Measurements from ENCODE around the gene WFS1. TPM values are rescaled to one million over a fixed set of nuclear protein-coding genes. Genes with fewer than 3 reads are reported as not detected.

The WFS1 gene
- total and polyA plus RNA-seq, 2 of the 13 experiments (the other 11 are each of a cell fraction or from before 2014, with no cell fraction given): 39.1 to 42.2 TPM

- CTCF ChIA-PET (ENCODE audit: low intra/inter-chr PET ratio, low total read pairs): no interaction called here
- WGBS (ENCODE audit: low lambda C conversion rate): 96% methylated on average over 14 of the region's 20 CpGs
- H3K4me1 ChIP-seq (ENCODE audit: insufficient read depth, low read length): peaks cover 32% of the 10 kb centered on the region
- no peak overlapping the region for H3K4me2 ChIP-seq (ENCODE audit: low read depth, low read length)
- POLR2A ChIA-PET: no interaction called here
- peaks cover 25% of the 10 kb centered on the region for H3K79me2 ChIP-seq (ENCODE audit: insufficient read depth, low read length)
- H3K9me3 ChIP-seq (ENCODE audit: low read length): no peaks in the 10 kb centered on the region
- no peaks in the 10 kb centered on the region for H3K27me3 ChIP-seq (ENCODE audit: control insufficient read depth in 1 of 2, insufficient read depth in 2 of 2, low read length in 2 of 2)
- H3K4me3 ChIP-seq (replicated peaks in 1 of 3; ENCODE audit: insufficient read depth in 1 of 3, low read depth in 2 of 3, low read length in 3 of 3): no peak overlapping the region
- FAIRE-seq (no peak), DNase-seq (ENCODE audit: low spot score) (no peak), ATAC-seq (no peak)
- no peak overlapping the region for H3K27ac ChIP-seq (ENCODE audit: extremely low read length, insufficient read depth, low read length)
- BruUV-seq (replicated peaks): no TSS peak
- H3K9ac ChIP-seq (ENCODE audit: insufficient read depth, low read depth, low read length): no peak overlapping the region
- peaks cover 50 to 73% of the 10 kb centered on the region in 2 experiments for H3K36me3 ChIP-seq (replicated peaks in 1 of 2; ENCODE audit: control insufficient read depth in 1 of 2, insufficient read depth in 2 of 2, low read length in 2 of 2)
- 0 out of 2 replicates have a peak, but pooled peaks cover 4% of the 10 kb centered on the region for H4K20me1 ChIP-seq (ENCODE audit: insufficient read depth, low read length)
- H2AFZ ChIP-seq (ENCODE audit: low read length): no peak overlapping the region
- in situ Hi-C loops (cut with HindIII; ENCODE audit: extremely low pct_ligation_motif_present, low pct_unique_long_range_greater_than_20kb) (no loop called here), intact Hi-C loops (cut with micrococcal nuclease; ENCODE audit: unreplicated experiment) (no loop called here)
- TF ChIP-seq NFE2L1 (CRISPR knock-in tag; IDR thresholded peaks at IDR 0.05; ENCODE audit: borderline replicate concordance): no peak
- no peak for TF ChIP-seq MAX (IDR thresholded peaks at IDR 0.05)
- no peak for TF ChIP-seq HMGXB3 (CRISPR knock-in tag; IDR thresholded peaks at IDR 0.05; ENCODE audit: borderline replicate concordance)
- peak; percentile 2 for TF ChIP-seq AGO2 (optimal IDR thresholded peaks at IDR 0.05; ENCODE audit: low read depth, low read length)
- no peak for TF ChIP-seq ZNF337 (CRISPR knock-in tag; IDR thresholded peaks at IDR 0.05; ENCODE audit: borderline replicate concordance, low read depth)
- no peak for TF ChIP-seq ZBTB3 (CRISPR knock-in tag; IDR thresholded peaks at IDR 0.05; ENCODE audit: borderline replicate concordance, low read depth)
- no peak for TF ChIP-seq MED8 (CRISPR knock-in tag; IDR thresholded peaks at IDR 0.05; ENCODE audit: insufficient replicate concordance)
- TF ChIP-seq MTA1 (CRISPR knock-in tag; IDR thresholded peaks at IDR 0.05; ENCODE audit: borderline replicate concordance): 0 out of 2 replicates have a peak, but pooled peaks have one; percentile 9
- no peak for TF ChIP-seq SMARCC2 (IDR thresholded peaks at IDR 0.05)
- TF ChIP-seq ZBTB8A (CRISPR knock-in tag; IDR thresholded peaks at IDR 0.05; ENCODE audit: borderline replicate concordance, low read depth): no peak
- no peak for TF ChIP-seq U2AF2 (IDR thresholded peaks at IDR 0.05; ENCODE audit: low read depth, low read length)
- no peak for TF ChIP-seq ETV5 (CRISPR knock-in tag; IDR thresholded peaks at IDR 0.05; ENCODE audit: borderline replicate concordance)
- TF ChIP-seq ELF1 (CRISPR knock-in tag; IDR thresholded peaks at IDR 0.05): no peak
These were observed 12.0 kb downstream of the WFS1 start for GRCh38 chr4:6281436-6282313.
